DND-41 (cell line): ENCODE data around the gene DGKZ.

ENCODE experiments used
- CTCF ChIP-seq: IDR thresholded peaks from 2 replicates; pipeline ENCODE4 v1.5.1; 2012; ENCODE audit warnings: borderline replicate concordance, low read length, moderate library complexity, mild to moderate bottlenecking; ENCODE audit not compliant: poor library complexity, severe bottlenecking; ENCODE audit errors: extremely low read depth
- EZH2 ChIP-seq: IDR thresholded peaks from 3 replicates; pipeline ENCODE4 v1.6.1; 2012; ENCODE audit warnings: borderline replicate concordance, low read depth, mild to moderate bottlenecking, moderate library complexity, low read length, inconsistent platforms; ENCODE audit not compliant: severe bottlenecking

- TF ChIP-seq EZH2 (no peak), CTCF (no peak)
These were observed 74.1 kb downstream of the DGKZ start for GRCh38 chr11:46421257-46421880.
